GM23338 (cell line): ENCODE data around the gene SLX4. TPM values are rescaled to one million over a fixed set of nuclear protein-coding genes. Genes with fewer than 3 reads are reported as not detected.

Experiments
- ATAC-seq: fragments of 200-7000 bp; cut with Tn5 transposase; 3 replicates; pipeline ENCODE4 v1.9.1; 2020
- DNase-seq: peaks from one replicate; pipeline ENCODE4 v3.0.0-alpha.2; 2015; ENCODE audit warnings: low spot score
- H2AFZ ChIP-seq: fragments of 200-600 bp; sonication (generic); 2 replicates; pipeline ENCODE4 v1.8.0; 2016; ENCODE audit warnings: antibody characterized with exemption, mild to moderate bottlenecking, moderate library complexity
- H3F3A ChIP-seq: fragments of 200-600 bp; sonication (generic); replicated peaks from 2 replicates; pipeline ENCODE4 v1.8.0; 2017; ENCODE audit warnings: antibody characterized with exemption, mixed run types, low read depth
- H3K27ac ChIP-seq: fragments of 200-600 bp; sonication (generic); 2 replicates; pipeline ENCODE4 v1.6.1; 2016; ENCODE audit warnings: low read depth
- H3K27me3 ChIP-seq: fragments of 200-600 bp; sonication (generic); 2 replicates; pipeline ENCODE4 v1.8.0; 2016; ENCODE audit warnings: mild to moderate bottlenecking, mixed run types, moderate library complexity; ENCODE audit not compliant: insufficient read depth
- H3K36me3 ChIP-seq: fragments of 200-600 bp; sonication (generic); 2 replicates; pipeline ENCODE4 v1.8.0; 2016; ENCODE audit warnings: mild to moderate bottlenecking; ENCODE audit not compliant: insufficient read depth
- H3K4me1 ChIP-seq: fragments of 200-600 bp; sonication (generic); 2 replicates; pipeline ENCODE4 v1.8.0; 2016; ENCODE audit warnings: mild to moderate bottlenecking, moderate library complexity; ENCODE audit not compliant: insufficient read depth
- H3K4me2 ChIP-seq: fragments of 200-600 bp; sonication (generic); 2 replicates; pipeline ENCODE4 v1.7.1; 2017; ENCODE audit warnings: mixed run types
- H3K4me3 ChIP-seq: fragments of 200-600 bp; sonication (generic); 2 replicates; pipeline ENCODE4 v1.6.1; 2016; ENCODE audit warnings: mixed run types
- H3K79me2 ChIP-seq: fragments of 200-600 bp; sonication (generic); replicated peaks from 2 replicates; pipeline ENCODE4 v1.8.0; 2017; ENCODE audit warnings: mild to moderate bottlenecking; ENCODE audit not compliant: insufficient read depth
- H3K9me2 ChIP-seq: fragments of 200-600 bp; sonication (generic); 2 replicates; pipeline ENCODE4 v1.8.0; 2017; ENCODE audit not compliant: insufficient read depth
- H4K20me1 ChIP-seq: fragments of 200-600 bp; sonication (generic); replicated peaks from 2 replicates; pipeline ENCODE4 v1.8.0; 2017; ENCODE audit warnings: mild to moderate bottlenecking; ENCODE audit not compliant: insufficient read depth
- H3K27ac Mint-ChIP-seq: 2 replicates; pipeline ENCODE4 v1.8.0; 2020; ENCODE audit warnings: inconsistent platforms, mild to moderate bottlenecking, moderate library complexity, mixed read lengths
- H3K27me3 Mint-ChIP-seq: 3 replicates; pipeline ENCODE4 v1.8.0; 2022; ENCODE audit warnings: low read depth, mild to moderate bottlenecking, moderate library complexity, mixed read lengths, inconsistent platforms; ENCODE audit not compliant: insufficient read depth, poor library complexity
- H3K36me3 Mint-ChIP-seq: 3 replicates; pipeline ENCODE4 v1.8.0; 2021; ENCODE audit warnings: low read depth, mild to moderate bottlenecking, inconsistent platforms, moderate library complexity, mixed read lengths
- H3K4me1 Mint-ChIP-seq: 3 replicates; pipeline ENCODE4 v1.8.0; 2020; ENCODE audit warnings: mild to moderate bottlenecking, inconsistent platforms, mixed read lengths
- H3K4me3 Mint-ChIP-seq: 3 replicates; pipeline ENCODE4 v1.8.0; 2021; ENCODE audit warnings: moderate library complexity, mild to moderate bottlenecking, inconsistent platforms, mixed read lengths
- H3K9me3 Mint-ChIP-seq: 3 replicates; pipeline ENCODE4 v1.8.0; 2020; ENCODE audit warnings: moderate library complexity, mild to moderate bottlenecking, inconsistent platforms, mixed read lengths
- CREB1 ChIP-seq: fragments of 250-450 bp; sonication (Bioruptor Pico); IDR thresholded peaks from 2 replicates; pipeline ENCODE4 v1.5.0; 2020; ENCODE audit warnings: low read depth, mild to moderate bottlenecking, moderate library complexity
- EZH2 ChIP-seq: fragments of 200-600 bp; sonication (generic); IDR thresholded peaks from one replicate; pipeline ENCODE4 v1.8.0; 2017; ENCODE audit warnings: antibody characterized with exemption, mild to moderate bottlenecking, low read depth; ENCODE audit not compliant: unreplicated experiment
- EZH2phosphoT487 ChIP-seq: fragments of 200-600 bp; sonication (generic); IDR thresholded peaks from one replicate; pipeline ENCODE4 v1.8.1; 2018; ENCODE audit warnings: antibody characterized with exemption; ENCODE audit not compliant: unreplicated experiment
- JUNB ChIP-seq: IDR thresholded peaks from one replicate; pipeline ENCODE4 v1.6.1; 2016; ENCODE audit warnings: antibody characterized with exemption; ENCODE audit not compliant: unreplicated experiment
- NANOG ChIP-seq: IDR thresholded peaks from 2 replicates; pipeline ENCODE4 v1.6.1; 2016; ENCODE audit warnings: antibody characterized with exemption, borderline replicate concordance
- POLR2AphosphoS5 ChIP-seq: IDR thresholded peaks from 2 replicates; pipeline ENCODE4 v1.6.1; 2016; ENCODE audit warnings: antibody characterized with exemption, low read depth
- STAT1 ChIP-seq: IDR thresholded peaks from one replicate; pipeline ENCODE4 v1.6.1; 2016; ENCODE audit warnings: antibody characterized with exemption; ENCODE audit not compliant: unreplicated experiment
- ZNF114 ChIP-seq: fragments of 250-450 bp; sonication (Bioruptor Pico); IDR thresholded peaks from 2 replicates; pipeline ENCODE4 v1.5.0; 2020; ENCODE audit warnings: mild to moderate bottlenecking, moderate library complexity
- ZNF331 ChIP-seq: fragments of 250-450 bp; sonication (Bioruptor Pico); IDR thresholded peaks from 2 replicates; pipeline ENCODE4 v1.5.0; 2020; ENCODE audit warnings: low read depth, mild to moderate bottlenecking, moderate library complexity
- polyA plus RNA-seq: library from polyadenylated mRNA; unstranded; fragments of >200 nt; fragmentation: Nextera tagmentation; extraction: Ambion mirVana; gene quantifications from 2 replicates; pipeline ENCODE4 v1.2.1, GENCODE V29; 2016
- total RNA-seq: library from RNA; depleted of rRNA; stranded (reverse); fragments of >200 nt; shearing (Covaris generic); gene quantifications from 2 replicates; pipeline ENCODE4 v1.2.3, GENCODE V29; 2014
- TF ChIP-seq, protein P1 (sequence below): fragments of 250-450 bp; sonication (Bioruptor Pico); IDR thresholded peaks from 2 replicates; pipeline ENCODE4 v1.5.0; 2020; ENCODE audit warnings: mild to moderate bottlenecking, moderate library complexity
- TF ChIP-seq, protein P2 (sequence below): IDR thresholded peaks from one replicate; pipeline ENCODE4 v1.6.1; 2018; ENCODE audit warnings: antibody characterized with exemption; ENCODE audit not compliant: unreplicated experiment
- TF ChIP-seq, protein P3 (sequence below): IDR thresholded peaks from 2 replicates; pipeline ENCODE4 v1.6.1; 2016; ENCODE audit warnings: antibody characterized with exemption
- TF ChIP-seq, protein P4 (sequence below), 2 experiments: fragments of 200-600 bp in 1 of 2; sonication (generic) in 1 of 2; conservative IDR thresholded peaks; 2 replicates each; pipeline versions ENCODE4 v1.5.1 to v1.6.1; 2016 to 2017; ENCODE audit warnings: antibody characterized with exemption in 2 of 2, low read depth in 2 of 2, mild to moderate bottlenecking in 2 of 2, moderate library complexity in 1 of 2

SLX4 gene
- total and polyA plus RNA-seq, 2 experiments from 2014 or later = 3.0 to 15.2 TPM

DNA sequence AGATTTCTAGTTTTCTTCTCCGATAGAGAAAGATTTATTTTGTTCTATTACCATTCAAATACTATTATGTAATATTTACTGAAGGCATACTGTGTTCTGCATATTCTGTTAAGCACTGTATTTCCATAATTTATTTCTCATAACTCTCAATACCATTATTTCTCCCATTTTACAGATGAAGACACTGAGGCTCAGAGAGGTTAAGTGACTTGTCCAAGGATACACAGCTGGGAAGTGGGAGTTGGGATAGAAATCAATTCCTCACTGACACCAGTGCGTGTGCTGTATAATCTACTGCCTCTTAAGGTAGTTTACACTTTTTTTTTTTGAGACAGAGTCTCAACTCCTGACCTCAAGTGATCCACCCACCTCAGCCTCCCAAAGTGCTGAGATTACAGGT is 41.6 kb downstream of the SLX4 start:
- no peak overlapping the region for H2AFZ ChIP-seq
- TF ChIP-seq, protein P1, sequence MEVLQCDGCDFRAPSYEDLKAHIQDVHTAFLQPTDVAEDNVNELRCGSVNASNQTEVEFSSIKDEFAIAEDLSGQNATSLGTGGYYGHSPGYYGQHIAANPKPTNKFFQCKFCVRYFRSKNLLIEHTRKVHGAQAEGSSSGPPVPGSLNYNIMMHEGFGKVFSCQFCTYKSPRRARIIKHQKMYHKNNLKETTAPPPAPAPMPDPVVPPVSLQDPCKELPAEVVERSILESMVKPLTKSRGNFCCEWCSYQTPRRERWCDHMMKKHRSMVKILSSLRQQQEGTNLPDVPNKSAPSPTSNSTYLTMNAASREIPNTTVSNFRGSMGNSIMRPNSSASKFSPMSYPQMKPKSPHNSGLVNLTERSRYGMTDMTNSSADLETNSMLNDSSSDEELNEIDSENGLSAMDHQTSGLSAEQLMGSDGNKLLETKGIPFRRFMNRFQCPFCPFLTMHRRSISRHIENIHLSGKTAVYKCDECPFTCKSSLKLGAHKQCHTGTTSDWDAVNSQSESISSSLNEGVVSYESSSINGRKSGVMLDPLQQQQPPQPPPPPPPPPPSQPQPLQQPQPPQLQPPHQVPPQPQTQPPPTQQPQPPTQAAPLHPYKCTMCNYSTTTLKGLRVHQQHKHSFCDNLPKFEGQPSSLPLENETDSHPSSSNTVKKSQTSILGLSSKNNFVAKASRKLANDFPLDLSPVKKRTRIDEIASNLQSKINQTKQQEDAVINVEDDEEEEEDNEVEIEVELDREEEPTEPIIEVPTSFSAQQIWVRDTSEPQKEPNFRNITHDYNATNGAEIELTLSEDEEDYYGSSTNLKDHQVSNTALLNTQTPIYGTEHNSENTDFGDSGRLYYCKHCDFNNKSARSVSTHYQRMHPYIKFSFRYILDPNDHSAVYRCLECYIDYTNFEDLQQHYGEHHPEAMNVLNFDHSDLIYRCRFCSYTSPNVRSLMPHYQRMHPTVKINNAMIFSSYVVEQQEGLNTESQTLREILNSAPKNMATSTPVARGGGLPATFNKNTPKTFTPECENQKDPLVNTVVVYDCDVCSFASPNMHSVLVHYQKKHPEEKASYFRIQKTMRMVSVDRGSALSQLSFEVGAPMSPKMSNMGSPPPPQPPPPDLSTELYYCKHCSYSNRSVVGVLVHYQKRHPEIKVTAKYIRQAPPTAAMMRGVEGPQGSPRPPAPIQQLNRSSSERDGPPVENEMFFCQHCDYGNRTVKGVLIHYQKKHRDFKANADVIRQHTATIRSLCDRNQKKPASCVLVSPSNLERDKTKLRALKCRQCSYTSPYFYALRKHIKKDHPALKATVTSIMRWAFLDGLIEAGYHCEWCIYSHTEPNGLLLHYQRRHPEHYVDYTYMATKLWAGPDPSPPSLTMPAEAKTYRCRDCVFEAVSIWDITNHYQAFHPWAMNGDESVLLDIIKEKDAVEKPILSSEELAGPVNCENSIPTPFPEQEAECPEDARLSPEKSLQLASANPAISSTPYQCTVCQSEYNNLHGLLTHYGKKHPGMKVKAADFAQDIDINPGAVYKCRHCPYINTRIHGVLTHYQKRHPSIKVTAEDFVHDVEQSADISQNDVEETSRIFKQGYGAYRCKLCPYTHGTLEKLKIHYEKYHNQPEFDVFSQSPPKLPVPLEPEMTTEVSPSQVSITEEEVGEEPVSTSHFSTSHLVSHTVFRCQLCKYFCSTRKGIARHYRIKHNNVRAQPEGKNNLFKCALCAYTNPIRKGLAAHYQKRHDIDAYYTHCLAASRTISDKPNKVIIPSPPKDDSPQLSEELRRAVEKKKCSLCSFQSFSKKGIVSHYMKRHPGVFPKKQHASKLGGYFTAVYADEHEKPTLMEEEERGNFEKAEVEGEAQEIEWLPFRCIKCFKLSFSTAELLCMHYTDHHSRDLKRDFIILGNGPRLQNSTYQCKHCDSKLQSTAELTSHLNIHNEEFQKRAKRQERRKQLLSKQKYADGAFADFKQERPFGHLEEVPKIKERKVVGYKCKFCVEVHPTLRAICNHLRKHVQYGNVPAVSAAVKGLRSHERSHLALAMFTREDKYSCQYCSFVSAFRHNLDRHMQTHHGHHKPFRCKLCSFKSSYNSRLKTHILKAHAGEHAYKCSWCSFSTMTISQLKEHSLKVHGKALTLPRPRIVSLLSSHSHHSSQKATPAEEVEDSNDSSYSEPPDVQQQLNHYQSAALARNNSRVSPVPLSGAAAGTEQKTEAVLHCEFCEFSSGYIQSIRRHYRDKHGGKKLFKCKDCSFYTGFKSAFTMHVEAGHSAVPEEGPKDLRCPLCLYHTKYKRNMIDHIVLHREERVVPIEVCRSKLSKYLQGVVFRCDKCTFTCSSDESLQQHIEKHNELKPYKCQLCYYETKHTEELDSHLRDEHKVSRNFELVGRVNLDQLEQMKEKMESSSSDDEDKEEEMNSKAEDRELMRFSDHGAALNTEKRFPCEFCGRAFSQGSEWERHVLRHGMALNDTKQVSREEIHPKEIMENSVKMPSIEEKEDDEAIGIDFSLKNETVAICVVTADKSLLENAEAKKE (CRISPR knock-in tag) = no peak
- TF ChIP-seq EZH2 (no peak), CREB1 (CRISPR knock-in tag) (no peak), EZH2phosphoT487 (no peak), NANOG (no peak), ZNF331 (CRISPR knock-in tag) (no peak), POLR2AphosphoS5 (no peak), JUNB (no peak), STAT1 (no peak), ZNF114 (CRISPR knock-in tag) (no peak)
- TF ChIP-seq, protein P2, sequence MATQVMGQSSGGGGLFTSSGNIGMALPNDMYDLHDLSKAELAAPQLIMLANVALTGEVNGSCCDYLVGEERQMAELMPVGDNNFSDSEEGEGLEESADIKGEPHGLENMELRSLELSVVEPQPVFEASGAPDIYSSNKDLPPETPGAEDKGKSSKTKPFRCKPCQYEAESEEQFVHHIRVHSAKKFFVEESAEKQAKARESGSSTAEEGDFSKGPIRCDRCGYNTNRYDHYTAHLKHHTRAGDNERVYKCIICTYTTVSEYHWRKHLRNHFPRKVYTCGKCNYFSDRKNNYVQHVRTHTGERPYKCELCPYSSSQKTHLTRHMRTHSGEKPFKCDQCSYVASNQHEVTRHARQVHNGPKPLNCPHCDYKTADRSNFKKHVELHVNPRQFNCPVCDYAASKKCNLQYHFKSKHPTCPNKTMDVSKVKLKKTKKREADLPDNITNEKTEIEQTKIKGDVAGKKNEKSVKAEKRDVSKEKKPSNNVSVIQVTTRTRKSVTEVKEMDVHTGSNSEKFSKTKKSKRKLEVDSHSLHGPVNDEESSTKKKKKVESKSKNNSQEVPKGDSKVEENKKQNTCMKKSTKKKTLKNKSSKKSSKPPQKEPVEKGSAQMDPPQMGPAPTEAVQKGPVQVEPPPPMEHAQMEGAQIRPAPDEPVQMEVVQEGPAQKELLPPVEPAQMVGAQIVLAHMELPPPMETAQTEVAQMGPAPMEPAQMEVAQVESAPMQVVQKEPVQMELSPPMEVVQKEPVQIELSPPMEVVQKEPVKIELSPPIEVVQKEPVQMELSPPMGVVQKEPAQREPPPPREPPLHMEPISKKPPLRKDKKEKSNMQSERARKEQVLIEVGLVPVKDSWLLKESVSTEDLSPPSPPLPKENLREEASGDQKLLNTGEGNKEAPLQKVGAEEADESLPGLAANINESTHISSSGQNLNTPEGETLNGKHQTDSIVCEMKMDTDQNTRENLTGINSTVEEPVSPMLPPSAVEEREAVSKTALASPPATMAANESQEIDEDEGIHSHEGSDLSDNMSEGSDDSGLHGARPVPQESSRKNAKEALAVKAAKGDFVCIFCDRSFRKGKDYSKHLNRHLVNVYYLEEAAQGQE = no peak
- TF ChIP-seq, protein P3, sequence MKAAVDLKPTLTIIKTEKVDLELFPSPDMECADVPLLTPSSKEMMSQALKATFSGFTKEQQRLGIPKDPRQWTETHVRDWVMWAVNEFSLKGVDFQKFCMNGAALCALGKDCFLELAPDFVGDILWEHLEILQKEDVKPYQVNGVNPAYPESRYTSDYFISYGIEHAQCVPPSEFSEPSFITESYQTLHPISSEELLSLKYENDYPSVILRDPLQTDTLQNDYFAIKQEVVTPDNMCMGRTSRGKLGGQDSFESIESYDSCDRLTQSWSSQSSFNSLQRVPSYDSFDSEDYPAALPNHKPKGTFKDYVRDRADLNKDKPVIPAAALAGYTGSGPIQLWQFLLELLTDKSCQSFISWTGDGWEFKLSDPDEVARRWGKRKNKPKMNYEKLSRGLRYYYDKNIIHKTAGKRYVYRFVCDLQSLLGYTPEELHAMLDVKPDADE = no peak
- TF ChIP-seq, protein P4, sequence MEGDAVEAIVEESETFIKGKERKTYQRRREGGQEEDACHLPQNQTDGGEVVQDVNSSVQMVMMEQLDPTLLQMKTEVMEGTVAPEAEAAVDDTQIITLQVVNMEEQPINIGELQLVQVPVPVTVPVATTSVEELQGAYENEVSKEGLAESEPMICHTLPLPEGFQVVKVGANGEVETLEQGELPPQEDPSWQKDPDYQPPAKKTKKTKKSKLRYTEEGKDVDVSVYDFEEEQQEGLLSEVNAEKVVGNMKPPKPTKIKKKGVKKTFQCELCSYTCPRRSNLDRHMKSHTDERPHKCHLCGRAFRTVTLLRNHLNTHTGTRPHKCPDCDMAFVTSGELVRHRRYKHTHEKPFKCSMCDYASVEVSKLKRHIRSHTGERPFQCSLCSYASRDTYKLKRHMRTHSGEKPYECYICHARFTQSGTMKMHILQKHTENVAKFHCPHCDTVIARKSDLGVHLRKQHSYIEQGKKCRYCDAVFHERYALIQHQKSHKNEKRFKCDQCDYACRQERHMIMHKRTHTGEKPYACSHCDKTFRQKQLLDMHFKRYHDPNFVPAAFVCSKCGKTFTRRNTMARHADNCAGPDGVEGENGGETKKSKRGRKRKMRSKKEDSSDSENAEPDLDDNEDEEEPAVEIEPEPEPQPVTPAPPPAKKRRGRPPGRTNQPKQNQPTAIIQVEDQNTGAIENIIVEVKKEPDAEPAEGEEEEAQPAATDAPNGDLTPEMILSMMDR (conservative IDR thresholded peaks at IDR 0.05; ENCODE audit: low read depth in 2 of 2) = no peak
- Mint-ChIP-seq H3K4me3 (no peak overlapping the region), H3K27me3 (peaks cover 3% of the 10 kb centered on the region), H3K9me3 (peaks cover 10% of the 10 kb centered on the region), H3K4me1 (0 out of 3 replicates have a peak, but pooled peaks cover 3% of the 10 kb centered on the region), H3K27ac (no peak overlapping the region), H3K36me3 (peaks cover 6% of the 10 kb centered on the region; the same call in 2 of the 3 replicates)
- H3K9me2 ChIP-seq = no peaks in the 10 kb centered on the region
- H3K4me2 ChIP-seq = no peak overlapping the region
- H3K79me2 ChIP-seq = no peaks in the 10 kb centered on the region
- no peaks in the 10 kb centered on the region for H3K27me3 ChIP-seq
- no peak for ATAC-seq
- no peak overlapping the region for H3K27ac ChIP-seq
- DNase-seq = no peak
- peaks cover 3% of the 10 kb centered on the region; the same call in 1 of the 2 replicates for H3K4me1 ChIP-seq
- no peaks in the 10 kb centered on the region for H3K36me3 ChIP-seq
- H3K4me3 ChIP-seq = no peak overlapping the region
- no peaks in the 10 kb centered on the region for H4K20me1 ChIP-seq
- no peaks in the 10 kb centered on the region for H3F3A ChIP-seq
